GM19240 (cell line): ENCODE measurements around the gene SPATA32.

Experiments
- DNase-seq: peaks from one replicate; pipeline ENCODE4 v3.0.0; 2011; ENCODE audit warnings: low spot score; ENCODE audit not compliant: insufficient read length

SPATA32 gene

GRCh38 chr17:45293413-45294211 is 31.7 kb upstream of the SPATA32 start:
- DNase-seq: no peak

- DNase-seq: no peak
Measured at GRCh38 chr17:45292696-45293412, 31.0 kb upstream of the SPATA32 start.

GRCh38 chr17:45291171-45291805 is 29.4 kb upstream of the SPATA32 start:
- DNase-seq: no peak

- DNase-seq: no peak
Measured at GRCh38 chr17:45290269-45290765, 28.4 kb upstream of the SPATA32 start.

GRCh38 chr17:45289301-45290268 is 27.7 kb upstream of the SPATA32 start:
- DNase-seq: no peak

GRCh38 chr17:45288825-45289224 is 26.9 kb upstream of the SPATA32 start:
- DNase-seq: no peak

GRCh38 chr17:45287526-45288500 is 25.9 kb upstream of the SPATA32 start:
- DNase-seq: no peak

GRCh38 chr17:45286286-45286685 is 24.4 kb upstream of the SPATA32 start:
- DNase-seq: no peak

- no peak for DNase-seq
Measured at GRCh38 chr17:45284176-45285140, 22.6 kb upstream of the SPATA32 start.

- DNase-seq: no peak
Measured at GRCh38 chr17:45283711-45284110, 21.8 kb upstream of the SPATA32 start.

- DNase-seq: no peak
Measured at GRCh38 chr17:45282683-45283644, 21.1 kb upstream of the SPATA32 start.

- DNase-seq: no peak
Measured at GRCh38 chr17:45279898-45280297, 18.0 kb upstream of the SPATA32 start.

- DNase-seq: no peak
Measured at GRCh38 chr17:45277992-45278391, 16.1 kb upstream of the SPATA32 start.

- peak; percentile 94 for DNase-seq
Measured at GRCh38 chr17:45277216-45277849, 15.4 kb upstream of the SPATA32 start.

GRCh38 chr17:45276031-45276430 is 14.1 kb upstream of the SPATA32 start:
- DNase-seq: no peak

GRCh38 chr17:45274033-45274432 is 12.1 kb upstream of the SPATA32 start:
- DNase-seq: no peak

- DNase-seq: no peak
Measured at GRCh38 chr17:45273551-45273957, 11.7 kb upstream of the SPATA32 start.
